Karpas-422 (cell line): ENCODE results near the gene TMEM11. TPM values are rescaled to one million over a fixed set of nuclear protein-coding genes. Genes with fewer than 3 reads are reported as not detected.

Experiments
- DNase-seq: peaks from one replicate; pipeline ENCODE4 v3.0.0-alpha.2; 2015
- H2AFZ ChIP-seq: fragments of 200-600 bp; sonication (generic); 2 replicates; pipeline ENCODE4 v1.6.1; 2014; ENCODE audit warnings: antibody characterized with exemption, low read length, mixed read lengths
- H3K27ac ChIP-seq: fragments of 200-600 bp; sonication (generic); 2 replicates; pipeline ENCODE4 v1.5.1; 2014; ENCODE audit warnings: mild to moderate bottlenecking, low read length, moderate library complexity
- H3K27me3 ChIP-seq: fragments of 200-600 bp; sonication (generic); 2 replicates; pipeline ENCODE4 v1.6.1; 2014; ENCODE audit warnings: low read length, mixed read lengths
- H3K36me3 ChIP-seq: fragments of 200-600 bp; sonication (generic); 2 replicates; pipeline ENCODE4 v1.6.1; 2014; ENCODE audit warnings: low read length, mixed read lengths; ENCODE audit not compliant: insufficient read depth
- H3K4me1 ChIP-seq: fragments of 200-600 bp; sonication (generic); 2 replicates; pipeline ENCODE4 v1.6.1; 2014; ENCODE audit warnings: mild to moderate bottlenecking, low read length, mixed read lengths
- H3K4me2 ChIP-seq: fragments of 200-600 bp; sonication (generic); 2 replicates; pipeline ENCODE4 v1.6.1; 2014; ENCODE audit warnings: low read length, low read depth, mild to moderate bottlenecking; ENCODE audit not compliant: poor library complexity, severe bottlenecking
- H3K4me3 ChIP-seq: fragments of 200-600 bp; sonication (generic); 2 replicates; pipeline ENCODE4 v1.5.1; 2014; ENCODE audit warnings: mild to moderate bottlenecking, antibody characterized with exemption, low read length, mixed read lengths
- H3K79me2 ChIP-seq: fragments of 200-600 bp; sonication (generic); 2 replicates; pipeline ENCODE4 v1.6.1; 2014; ENCODE audit warnings: mild to moderate bottlenecking, low read length, mixed read lengths
- H3K9ac ChIP-seq: fragments of 200-600 bp; sonication (generic); 2 replicates; pipeline ENCODE4 v1.6.0; 2014; ENCODE audit warnings: low read length
- H3K9me2 ChIP-seq: fragments of 200-600 bp; sonication (generic), shearing (Covaris generic); replicated peaks from 2 replicates; pipeline ENCODE4 v1.6.0; 2014; ENCODE audit warnings: mild to moderate bottlenecking, low read length, moderate library complexity; ENCODE audit not compliant: insufficient read depth
- H3K9me3 ChIP-seq: fragments of 300-700, 200-600 bp; sonication (generic); 2 replicates; pipeline ENCODE4 v1.6.1; 2014; ENCODE audit warnings: low read length, mixed read lengths
- H4K20me1 ChIP-seq: fragments of 200-600 bp; sonication (generic); 2 replicates; pipeline ENCODE4 v1.6.1; 2014; ENCODE audit warnings: mild to moderate bottlenecking, antibody characterized with exemption, low read length, low read depth; ENCODE audit not compliant: insufficient read depth
- total RNA-seq: library from RNA; depleted of rRNA; stranded (reverse); fragments of >200 nt; shearing (Covaris generic); gene quantifications from 2 replicates; pipeline ENCODE4 v1.2.3, GENCODE V29; 2014; ENCODE audit warnings: low replicate concordance

The TMEM11 gene
- total RNA-seq, 1 experiment from 2014 or later: 12.5 TPM

DNA sequence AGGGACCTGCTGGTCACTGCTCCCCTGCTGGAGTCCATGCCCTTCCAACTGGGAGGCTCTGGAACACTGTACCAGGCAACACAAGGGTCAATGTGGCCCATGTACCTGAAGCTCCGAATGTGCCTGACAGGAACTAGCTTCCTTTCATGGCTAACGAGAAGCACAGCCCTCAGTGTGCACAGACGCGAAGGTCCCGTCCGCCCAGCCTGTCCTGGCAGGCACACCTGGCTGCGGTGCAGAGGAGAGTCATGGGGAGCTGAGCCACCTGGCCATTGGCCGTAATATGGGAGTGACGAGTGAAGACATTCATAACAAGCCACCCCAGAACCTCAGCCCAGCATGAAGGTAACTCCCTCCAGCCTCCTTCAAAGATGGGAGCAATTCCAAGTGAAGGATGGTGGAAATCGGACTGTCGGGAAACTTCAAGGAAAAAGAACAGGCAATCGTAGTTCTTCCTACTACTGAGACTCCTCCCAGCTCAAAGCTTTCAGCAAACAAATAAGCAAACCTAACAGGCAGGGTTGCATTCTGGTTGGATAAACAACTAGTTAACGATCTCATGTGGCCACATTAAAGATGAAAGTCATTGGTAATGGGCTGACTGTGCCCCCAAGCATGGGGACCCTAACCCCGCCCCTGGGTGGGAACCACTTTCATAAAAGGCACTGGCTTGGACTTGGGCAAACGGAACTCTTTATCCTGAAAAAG lies 13.2 kb downstream of the TMEM11 start:
- H3K4me3 ChIP-seq: no peak overlapping the region
- H3K9ac ChIP-seq: no peak overlapping the region
- peaks cover 8% of the 10 kb centered on the region; the same call in 1 of the 2 replicates for H3K36me3 ChIP-seq
- no peaks in the 10 kb centered on the region for H3K9me3 ChIP-seq
- no peak overlapping the region for H2AFZ ChIP-seq
- peaks cover 46% of the 10 kb centered on the region; the same call in 1 of the 2 replicates for H4K20me1 ChIP-seq
- H3K4me1 ChIP-seq: no peaks in the 10 kb centered on the region
- H3K27me3 ChIP-seq: no peaks in the 10 kb centered on the region
- H3K79me2 ChIP-seq: peaks cover 70% of the 10 kb centered on the region
- H3K27ac ChIP-seq: no peak overlapping the region
- no peak for DNase-seq
- no peaks in the 10 kb centered on the region for H3K9me2 ChIP-seq
- no peak overlapping the region for H3K4me2 ChIP-seq

DNA sequence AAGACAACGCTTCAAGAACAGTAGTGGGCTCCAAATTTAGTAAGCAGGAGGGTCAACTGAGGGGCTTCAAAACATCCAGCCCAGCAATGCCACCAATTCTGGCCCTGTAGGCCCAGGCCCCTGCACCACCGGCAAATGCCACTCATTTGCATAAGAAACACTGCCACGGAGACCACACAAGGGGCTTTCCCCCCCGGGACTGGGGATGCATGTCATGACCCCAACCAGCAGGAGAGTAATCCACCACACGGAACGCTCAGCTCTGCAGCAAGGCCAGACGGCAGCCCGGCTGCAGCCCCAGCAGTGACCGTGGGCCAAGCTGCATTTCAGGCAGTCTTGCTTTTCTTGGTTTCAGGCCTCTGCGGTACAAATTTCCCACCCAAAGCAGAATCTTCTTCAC lies 14.1 kb downstream of the TMEM11 start:
- Histone ChIP-seq H3K27me3 (no peaks in the 10 kb centered on the region), H3K9me3 (no peaks in the 10 kb centered on the region), H3K27ac (no peak overlapping the region), H3K9me2 (no peaks in the 10 kb centered on the region), H3K36me3 (peaks cover 8% of the 10 kb centered on the region; the same call in 1 of the 2 replicates), H3K4me2 (no peak overlapping the region), H4K20me1 (peaks cover 38% of the 10 kb centered on the region; the same call in 1 of the 2 replicates), H3K4me1 (no peaks in the 10 kb centered on the region), H3K79me2 (peaks cover 61% of the 10 kb centered on the region), H3K9ac (no peak overlapping the region), H2AFZ (no peak overlapping the region), H3K4me3 (no peak overlapping the region)
- DNase-seq: no peak

DNA sequence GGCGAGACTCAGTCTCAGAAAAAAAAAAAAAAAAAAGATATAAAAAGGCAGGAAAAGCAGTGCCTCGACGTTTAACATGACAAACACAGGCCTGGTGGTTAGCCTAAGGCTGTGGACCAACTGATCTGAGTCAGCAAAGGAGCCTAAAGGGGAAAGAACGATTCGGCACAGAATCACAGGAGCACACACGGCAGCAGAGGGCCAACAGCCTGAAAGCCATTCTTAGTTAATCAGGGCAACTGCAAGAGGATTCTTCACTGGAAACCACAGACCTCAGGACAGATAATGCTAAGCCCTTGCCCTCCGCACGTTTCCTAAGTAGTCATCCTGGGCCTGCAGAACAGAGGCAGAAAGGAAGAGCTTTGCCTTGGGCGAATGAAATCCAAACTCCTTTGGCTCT lies 14.7 kb downstream of the TMEM11 start:
- H4K20me1 ChIP-seq: peaks cover 32% of the 10 kb centered on the region; the same call in 1 of the 2 replicates
- no peaks in the 10 kb centered on the region for H3K27me3 ChIP-seq
- H3K4me3 ChIP-seq: no peak overlapping the region
- H3K4me2 ChIP-seq: no peak overlapping the region
- no peak overlapping the region for H2AFZ ChIP-seq
- peaks cover 56% of the 10 kb centered on the region for H3K79me2 ChIP-seq
- no peaks in the 10 kb centered on the region for H3K4me1 ChIP-seq
- no peak overlapping the region for H3K9ac ChIP-seq
- no peaks in the 10 kb centered on the region for H3K9me2 ChIP-seq
- no peak for DNase-seq
- H3K27ac ChIP-seq: no peak overlapping the region
- H3K36me3 ChIP-seq: peaks cover 8% of the 10 kb centered on the region; the same call in 1 of the 2 replicates
- no peaks in the 10 kb centered on the region for H3K9me3 ChIP-seq

DNA sequence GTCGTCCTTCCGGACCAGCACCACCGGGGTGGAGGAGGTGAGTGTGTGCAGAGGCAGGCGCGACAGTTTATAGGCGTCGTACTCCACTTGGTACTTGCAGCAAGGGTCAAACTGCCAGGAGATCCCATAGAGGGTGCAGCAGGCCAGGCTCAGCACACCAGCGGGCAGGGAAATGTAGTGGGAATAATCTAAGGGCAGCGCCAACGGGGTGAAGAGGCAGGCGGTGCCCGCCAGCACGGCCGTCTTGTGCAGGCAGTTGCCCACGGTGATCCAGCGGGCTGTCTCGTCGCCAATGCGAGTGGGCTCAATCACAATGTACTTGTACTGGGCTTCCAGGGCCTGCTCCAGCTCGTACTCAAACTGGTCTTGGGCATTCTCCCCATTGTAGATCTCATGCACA lies 15.6 kb downstream of the TMEM11 start:
- H3K4me3 ChIP-seq: no peak overlapping the region
- H3K36me3 ChIP-seq: peaks cover 8% of the 10 kb centered on the region; the same call in 1 of the 2 replicates
- H3K9me3 ChIP-seq: no peaks in the 10 kb centered on the region
- peaks cover 32% of the 10 kb centered on the region; the same call in 1 of the 2 replicates for H4K20me1 ChIP-seq
- no peak overlapping the region for H2AFZ ChIP-seq
- H3K27me3 ChIP-seq: no peaks in the 10 kb centered on the region
- no peak overlapping the region for H3K27ac ChIP-seq
- peaks cover 50% of the 10 kb centered on the region for H3K79me2 ChIP-seq
- H3K9ac ChIP-seq: no peak overlapping the region
- DNase-seq: no peak
- H3K9me2 ChIP-seq: no peaks in the 10 kb centered on the region
- H3K4me1 ChIP-seq: no peaks in the 10 kb centered on the region
- H3K4me2 ChIP-seq: no peak overlapping the region

DNA sequence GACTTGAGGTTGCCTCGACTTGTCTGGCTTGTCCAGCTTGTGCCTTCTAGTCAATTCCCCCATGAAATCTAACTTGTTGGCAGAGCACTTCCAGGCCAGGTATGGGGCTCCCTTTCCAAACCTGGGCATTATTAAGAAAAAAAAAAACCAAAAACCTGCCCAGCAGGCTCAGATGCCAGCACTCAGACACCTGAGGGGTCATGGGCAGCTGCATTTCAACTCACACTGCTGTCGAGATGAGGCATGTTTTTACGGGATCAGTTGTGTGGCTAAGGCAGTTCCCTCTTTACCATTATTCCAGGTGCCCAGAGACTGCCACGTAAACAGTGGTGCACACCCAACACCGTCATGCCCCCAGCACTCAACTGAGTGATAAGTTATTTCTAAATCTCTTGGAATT lies 17.8 kb downstream of the TMEM11 start:
- no peak for DNase-seq
- H3K79me2 ChIP-seq: peaks cover 28% of the 10 kb centered on the region
- H3K4me3 ChIP-seq: no peak overlapping the region
- H3K9ac ChIP-seq: no peak overlapping the region
- no peak overlapping the region for H2AFZ ChIP-seq
- H3K4me2 ChIP-seq: no peak overlapping the region
- no peak overlapping the region for H3K27ac ChIP-seq
- no peaks in the 10 kb centered on the region for H3K4me1 ChIP-seq
- peaks cover 21% of the 10 kb centered on the region; the same call in 1 of the 2 replicates for H4K20me1 ChIP-seq
- no peaks in the 10 kb centered on the region for H3K9me3 ChIP-seq
- peaks cover 8% of the 10 kb centered on the region; the same call in 1 of the 2 replicates for H3K36me3 ChIP-seq
- no peaks in the 10 kb centered on the region for H3K9me2 ChIP-seq
- no peaks in the 10 kb centered on the region for H3K27me3 ChIP-seq

DNA sequence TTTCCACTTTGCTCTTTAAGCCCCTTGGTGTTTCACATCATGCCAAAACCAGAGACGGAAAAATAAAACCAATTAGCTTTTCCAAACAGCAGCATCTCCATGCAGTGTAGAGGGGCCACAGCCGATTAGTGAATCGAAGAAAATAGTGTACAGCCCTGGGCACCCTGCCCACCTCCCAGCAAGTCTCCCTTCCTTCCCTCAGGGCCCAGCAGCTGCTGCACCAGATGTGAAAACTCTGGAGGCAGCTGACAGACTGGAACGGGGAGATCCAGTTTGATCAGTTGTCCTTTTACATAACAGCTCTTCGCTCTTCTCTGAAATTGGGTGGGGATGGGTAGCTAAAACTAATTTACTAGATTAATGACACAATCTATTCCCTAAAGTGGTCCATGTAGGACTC lies 19.3 kb downstream of the TMEM11 start:
- Histone ChIP-seq H2AFZ (no peak overlapping the region), H3K9ac (no peak overlapping the region), H3K9me3 (no peaks in the 10 kb centered on the region), H3K4me1 (no peaks in the 10 kb centered on the region), H3K36me3 (peaks cover 8% of the 10 kb centered on the region; the same call in 1 of the 2 replicates), H3K9me2 (no peaks in the 10 kb centered on the region), H3K79me2 (peaks cover 14% of the 10 kb centered on the region), H4K20me1 (0 out of 2 replicates have a peak, but pooled peaks cover 7% of the 10 kb centered on the region), H3K4me2 (no peak overlapping the region), H3K4me3 (no peak overlapping the region), H3K27ac (no peak overlapping the region), H3K27me3 (no peaks in the 10 kb centered on the region)
- DNase-seq: no peak

DNA sequence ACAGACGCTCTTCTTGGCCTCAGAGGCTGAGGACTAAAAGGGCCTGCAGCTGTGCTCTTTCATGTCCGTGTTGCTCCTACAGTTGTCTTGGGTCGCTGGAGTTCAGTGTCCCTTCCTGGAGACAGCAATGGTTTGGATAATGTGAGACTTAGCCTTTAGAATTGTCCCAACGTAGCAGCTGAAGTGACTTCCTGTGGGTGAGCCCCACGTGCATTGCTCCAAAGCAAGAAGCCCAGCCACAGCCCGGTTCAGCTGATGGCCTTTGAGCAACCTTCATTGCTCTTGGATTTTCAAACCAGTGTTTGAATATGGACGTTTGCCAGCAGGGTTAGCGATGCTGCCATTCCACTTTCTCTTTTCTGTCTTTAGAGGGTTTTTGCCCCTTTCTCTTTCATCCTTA lies 19.7 kb downstream of the TMEM11 start:
- Histone ChIP-seq H3K4me1 (no peaks in the 10 kb centered on the region), H3K9me3 (no peaks in the 10 kb centered on the region), H3K79me2 (peaks cover 9% of the 10 kb centered on the region), H2AFZ (no peak overlapping the region), H3K9ac (no peak overlapping the region), H3K4me2 (no peak overlapping the region), H3K9me2 (no peaks in the 10 kb centered on the region), H4K20me1 (0 out of 2 replicates have a peak, but pooled peaks cover 7% of the 10 kb centered on the region), H3K27me3 (no peaks in the 10 kb centered on the region), H3K27ac (no peak overlapping the region), H3K4me3 (no peak overlapping the region), H3K36me3 (peaks cover 8% of the 10 kb centered on the region; the same call in 1 of the 2 replicates)
- no peak for DNase-seq

DNA sequence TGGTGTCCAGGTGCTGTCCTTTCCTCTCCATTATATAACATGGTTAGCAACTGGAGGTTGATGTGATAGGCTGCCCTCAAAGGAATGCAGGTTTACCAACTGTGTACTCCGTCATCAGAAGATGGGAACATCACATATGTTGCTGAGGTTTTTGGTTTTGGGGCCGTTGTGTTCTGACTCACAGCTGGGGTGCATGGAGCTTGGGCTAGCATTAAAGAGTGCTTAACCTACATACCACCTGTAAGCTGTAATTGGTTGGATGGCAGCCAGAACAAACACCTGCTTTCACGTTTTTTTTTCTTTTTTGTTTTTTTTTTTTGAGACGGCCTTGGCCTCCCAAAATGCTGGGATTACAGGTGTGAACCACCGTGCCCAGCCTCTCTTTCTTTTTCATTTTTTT lies 20.9 kb downstream of the TMEM11 start:
- Histone ChIP-seq H3K9ac (no peak overlapping the region), H3K9me3 (no peaks in the 10 kb centered on the region), H3K36me3 (peaks cover 2% of the 10 kb centered on the region; the same call in 1 of the 2 replicates), H2AFZ (no peak overlapping the region), H3K27ac (no peak overlapping the region), H3K4me2 (no peak overlapping the region), H3K4me1 (no peaks in the 10 kb centered on the region), H3K9me2 (no peaks in the 10 kb centered on the region), H3K79me2 (peaks cover under 1% of the 10 kb centered on the region; the same call in 1 of the 2 replicates), H4K20me1 (no peaks in the 10 kb centered on the region), H3K4me3 (no peak overlapping the region), H3K27me3 (no peaks in the 10 kb centered on the region)
- DNase-seq: no peak
